ENCODE measurements around the gene PTPN5.

The PTPN5 gene

GRCh38 chr11:18739685-18740084 lies 51.9 kb downstream of the PTPN5 start:
- DNase-seq (ENCODE audit: low read depth in 2 of 2) = no peak

- DNase-seq (ENCODE audit: low read depth in 2 of 2) = no peak
These were observed 54.0 kb downstream of the PTPN5 start for GRCh38 chr11:18737642-18738041.

DNA sequence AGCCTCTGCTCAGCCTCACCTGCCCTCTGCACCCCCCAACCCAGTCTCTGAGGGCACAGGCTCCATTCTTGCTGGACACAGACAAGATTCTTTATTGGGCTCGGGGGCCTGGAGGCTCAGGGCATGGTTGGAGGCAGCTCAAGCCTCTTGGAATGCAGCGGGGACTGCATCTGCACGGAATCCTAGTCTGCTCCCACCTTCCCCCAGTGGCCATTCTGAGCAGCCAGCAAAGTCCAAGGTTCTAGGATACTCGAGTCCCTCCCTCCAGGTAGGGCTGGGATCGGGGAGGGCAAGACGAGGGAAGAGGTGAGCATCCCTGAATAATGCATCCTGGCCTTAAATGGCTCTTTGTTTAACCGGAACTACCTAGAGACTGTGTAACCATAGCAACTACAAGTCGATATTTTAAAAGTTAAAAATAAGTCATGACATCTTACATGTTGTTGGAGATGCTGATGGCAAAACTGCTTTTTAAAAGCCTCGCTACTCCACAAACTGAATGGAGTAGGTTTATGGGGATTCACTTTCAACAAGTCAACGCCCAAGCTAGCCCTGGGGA lies 54.9 kb downstream of the PTPN5 start:
- DNase-seq (ENCODE audit: low read depth in 2 of 2) = no peak

DNA sequence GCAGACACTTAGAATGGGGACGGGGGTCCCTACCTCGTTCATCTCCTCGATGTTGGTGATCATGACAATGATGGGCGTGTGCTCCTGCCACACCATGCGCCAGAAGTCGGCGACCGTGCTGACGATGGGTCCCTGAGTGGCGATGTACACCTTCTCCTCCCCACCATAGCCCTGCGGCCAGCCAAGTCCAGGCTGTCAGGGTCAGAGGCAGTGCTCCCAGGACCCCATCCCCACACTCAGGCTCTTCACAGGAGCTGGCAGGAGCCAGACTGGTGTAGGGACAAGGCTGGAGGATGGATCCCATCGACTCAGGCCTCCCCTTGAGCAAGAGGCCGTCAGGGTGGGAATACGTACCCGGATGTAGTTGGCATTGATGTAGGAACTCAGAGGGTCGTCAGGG lies 58.4 kb downstream of the PTPN5 start:
- no peak for DNase-seq (ENCODE audit: low read depth in 2 of 2)

DNA sequence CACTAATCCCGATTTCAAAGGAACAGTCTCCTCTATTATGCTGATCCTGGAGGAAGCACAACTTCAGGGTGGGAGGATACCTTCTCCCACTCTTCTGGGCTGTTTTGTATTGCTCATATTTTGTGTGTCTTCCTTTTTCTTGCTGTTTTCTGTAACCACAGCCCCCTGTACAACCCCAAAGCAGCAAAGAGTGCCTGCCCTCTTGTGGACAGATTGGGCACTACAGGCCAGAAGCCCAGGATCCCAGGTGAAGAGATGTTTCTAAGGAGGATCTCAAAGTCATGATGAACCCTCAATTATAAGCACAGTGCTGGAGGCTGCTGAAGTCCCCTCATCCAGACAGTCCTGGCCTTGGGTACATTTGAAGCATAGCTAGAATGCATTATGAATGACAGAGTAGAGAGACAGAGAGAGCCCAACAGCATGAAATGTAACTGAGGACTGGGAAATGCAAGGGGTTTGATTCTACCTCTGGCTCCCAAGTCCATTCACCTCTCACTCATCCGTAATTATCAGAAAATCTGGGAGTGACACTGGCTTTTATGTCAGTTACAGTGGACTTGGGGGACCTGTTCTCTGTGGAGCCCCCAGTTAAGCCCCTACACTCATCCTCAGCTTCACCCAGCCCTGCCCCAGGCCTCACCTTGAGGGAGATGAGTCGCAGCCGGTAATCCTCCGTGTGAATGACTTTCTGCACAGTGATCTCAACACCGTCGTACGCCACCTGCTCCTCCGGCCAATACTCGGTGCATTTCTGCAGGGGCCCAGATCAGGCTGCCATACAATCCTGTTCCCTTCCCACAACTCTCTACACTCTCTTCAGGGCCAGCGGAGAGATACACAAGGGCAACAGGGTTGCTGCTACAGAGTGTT lies 59.4 kb downstream of the PTPN5 start:
- DNase-seq (ENCODE audit: low read depth in 2 of 2) = peak; percentile 38 to 50

DNA sequence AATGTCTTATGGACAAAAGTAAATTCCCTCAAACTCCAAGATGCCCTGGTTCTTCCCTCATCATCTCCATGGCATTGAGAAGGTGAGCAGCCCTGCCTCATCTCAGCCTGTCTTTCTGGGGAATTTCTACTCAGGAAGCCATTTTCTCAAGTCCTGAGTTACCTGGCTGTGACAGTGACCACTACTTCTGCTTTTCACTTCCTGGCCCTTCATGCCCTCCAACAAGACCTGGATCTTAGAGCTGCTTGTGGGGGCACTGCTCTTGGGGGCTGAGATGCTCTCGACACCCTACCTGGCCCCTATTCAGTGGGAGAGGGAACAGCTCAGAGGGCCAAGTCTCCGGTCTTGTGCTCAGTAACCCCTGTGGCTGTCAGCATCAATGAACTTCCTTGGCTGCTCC lies 60.2 kb downstream of the PTPN5 start:
- no peak for DNase-seq (ENCODE audit: low read depth in 2 of 2)

- DNase-seq (ENCODE audit: low read depth in 2 of 2) = no peak
These were observed 61.6 kb downstream of the PTPN5 start for GRCh38 chr11:18730020-18730419.

DNA sequence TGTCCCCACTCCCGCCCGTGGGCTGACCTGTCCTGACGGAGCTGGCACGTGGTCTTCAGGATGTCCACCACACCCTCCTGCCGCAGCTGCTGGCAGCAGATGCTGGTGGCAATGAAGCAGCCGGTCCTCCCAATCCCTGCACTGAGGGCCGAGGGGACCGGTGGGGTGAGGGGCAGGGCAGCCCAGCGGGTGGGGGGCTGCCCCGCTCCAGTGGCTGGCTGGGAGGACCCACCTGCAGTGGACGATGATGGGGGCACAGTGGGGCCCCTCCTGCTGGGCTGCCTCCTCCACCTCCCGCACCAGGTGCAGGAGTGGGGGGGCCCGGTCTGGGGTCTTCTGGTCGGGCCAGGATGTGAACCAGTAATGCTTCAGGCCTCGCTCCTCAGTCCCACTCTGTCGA lies 62.2 kb downstream of the PTPN5 start:
- DNase-seq (ENCODE audit: low read depth in 2 of 2) = no peak

GRCh38 chr11:18728658-18729057 lies 62.9 kb downstream of the PTPN5 start:
- DNase-seq (ENCODE audit: low read depth in 2 of 2) = no peak

- no peak for DNase-seq (ENCODE audit: low read depth in 2 of 2)
These were observed 63.9 kb downstream of the PTPN5 start for GRCh38 chr11:18727479-18728236.

GRCh38 chr11:18726040-18726439 lies 65.6 kb downstream of the PTPN5 start, which contains the start of gene IGSF22:
Gene IGSF22 (minus strand): TSS chr11:18726188. CDS start chr11:18724236, 1,952 bp downstream.
- no peak for DNase-seq (ENCODE audit: low read depth in 2 of 2)

DNA sequence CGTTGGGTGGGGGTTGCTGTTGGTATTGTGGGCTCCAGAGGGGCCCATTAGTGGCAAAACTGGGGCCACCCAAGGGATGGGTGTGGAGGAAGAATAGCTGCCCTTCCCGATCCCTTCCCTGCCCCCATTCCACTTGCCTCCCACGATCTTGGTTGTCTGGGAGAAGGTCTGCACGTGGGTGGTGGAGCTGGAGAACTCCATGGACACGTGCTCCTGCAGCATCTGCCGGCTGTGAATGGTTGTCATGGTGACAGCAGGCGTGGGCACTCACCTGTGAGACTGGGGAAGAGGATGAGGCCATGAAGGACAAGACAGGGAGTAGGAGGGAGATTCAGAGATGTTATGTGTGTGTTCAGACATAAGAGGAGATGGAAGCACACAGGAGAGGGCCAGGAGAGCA lies 67.6 kb downstream of the PTPN5 start:
- DNase-seq (ENCODE audit: low read depth in 2 of 2) = no peak

GRCh38 chr11:18722293-18722637 lies 69.3 kb downstream of the PTPN5 start:
- no peak for DNase-seq (ENCODE audit: low read depth in 2 of 2)

DNA sequence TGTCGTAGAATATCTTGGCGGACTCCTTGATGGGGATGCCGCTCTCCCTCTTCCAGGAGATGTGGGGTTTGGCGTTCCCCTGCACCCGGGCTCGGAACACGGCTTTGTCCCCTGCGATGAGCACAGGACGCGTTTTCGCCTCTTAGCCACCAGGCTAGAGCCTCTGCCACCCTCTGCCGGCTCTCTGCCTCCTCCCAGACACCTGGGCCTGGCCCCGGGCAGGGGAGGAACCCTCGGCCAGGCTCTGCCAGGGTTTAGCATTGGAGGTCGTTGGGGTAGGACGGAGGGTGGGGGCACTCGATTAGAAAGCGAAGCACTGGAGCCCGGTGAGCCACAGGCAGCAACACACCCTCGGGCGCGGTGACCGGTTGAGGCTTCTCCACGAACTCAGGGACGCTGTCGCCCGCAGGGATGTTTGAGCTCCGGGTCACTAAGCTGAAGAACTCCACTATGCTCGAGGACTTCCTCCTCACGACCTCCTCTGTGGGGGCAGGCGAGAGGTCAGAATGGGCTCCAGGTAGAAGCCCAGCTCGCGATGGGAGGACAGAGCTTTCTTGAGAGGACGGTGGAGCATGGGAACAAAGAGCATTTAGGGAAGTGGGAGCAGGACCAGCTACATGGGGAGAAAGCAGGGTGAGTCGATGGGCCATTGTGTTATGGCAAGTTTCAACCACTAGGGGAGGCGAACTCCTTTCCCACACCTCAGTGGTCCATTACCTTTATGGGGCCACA lies 69.9 kb downstream of the PTPN5 start:
- DNase-seq (ENCODE audit: low read depth in 2 of 2) = no peak

DNA sequence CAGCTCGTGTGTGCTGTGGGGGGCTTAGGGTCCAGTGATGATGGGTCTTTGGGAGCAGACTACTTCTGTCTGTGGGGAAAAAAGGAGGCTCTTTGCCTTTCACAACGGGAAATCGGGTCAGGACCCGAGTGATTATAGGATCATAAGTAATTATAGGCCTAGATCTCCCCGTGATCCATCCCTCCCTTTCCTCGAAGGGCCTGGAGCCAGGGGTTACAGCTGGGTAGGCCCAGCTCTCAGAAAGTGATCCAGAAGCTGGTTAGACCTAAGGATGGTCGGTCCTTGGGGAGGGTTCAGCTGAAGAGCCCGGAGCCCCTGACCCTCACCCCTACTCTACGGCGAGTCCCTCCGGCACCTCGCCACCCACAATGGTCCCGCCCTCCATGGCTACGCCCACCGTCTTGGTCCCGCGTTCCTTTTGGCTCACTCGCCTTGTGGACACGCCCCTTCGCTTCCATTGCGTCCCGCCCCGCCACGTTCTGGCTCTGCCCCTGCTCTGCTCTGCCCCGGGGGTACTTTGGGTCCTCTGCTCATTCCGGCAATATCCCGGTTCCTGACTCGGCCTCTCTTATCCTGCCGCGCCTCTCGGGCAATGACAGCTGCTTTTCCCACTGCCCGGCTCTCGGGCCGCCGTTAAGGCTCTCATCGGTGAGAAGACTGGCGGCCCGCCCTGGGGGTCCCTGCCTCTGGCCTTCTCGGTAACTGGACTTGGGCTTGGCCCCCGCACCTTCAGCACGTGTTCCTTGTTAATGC lies 70.6 kb downstream of the PTPN5 start:
- peak; percentile 73 to 79 for DNase-seq (ENCODE audit: low read depth in 2 of 2)

GRCh38 chr11:18720091-18720807 lies 71.3 kb downstream of the PTPN5 start:
- no peak for DNase-seq (ENCODE audit: low read depth in 2 of 2)

DNA sequence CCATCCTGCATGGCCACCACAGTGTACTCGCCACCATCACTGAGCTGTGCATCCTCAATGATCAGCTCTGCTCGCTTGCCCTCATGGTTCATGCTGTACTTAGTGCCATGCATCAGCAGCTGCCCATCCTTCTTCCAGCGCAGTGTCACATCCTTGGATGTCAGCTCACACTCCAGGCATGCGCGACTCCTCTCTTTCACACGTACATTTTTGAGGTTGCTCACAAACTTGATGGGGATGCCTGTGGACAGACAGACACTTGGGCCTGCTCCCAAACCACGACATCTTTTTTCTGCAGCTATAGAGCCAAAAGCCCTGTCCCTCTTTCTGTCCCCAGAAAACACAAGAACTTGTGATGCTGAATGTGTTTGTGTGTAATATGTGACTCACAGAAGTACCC lies 76.1 kb downstream of the PTPN5 start:
- DNase-seq (ENCODE audit: low read depth in 2 of 2) = no peak

DNA sequence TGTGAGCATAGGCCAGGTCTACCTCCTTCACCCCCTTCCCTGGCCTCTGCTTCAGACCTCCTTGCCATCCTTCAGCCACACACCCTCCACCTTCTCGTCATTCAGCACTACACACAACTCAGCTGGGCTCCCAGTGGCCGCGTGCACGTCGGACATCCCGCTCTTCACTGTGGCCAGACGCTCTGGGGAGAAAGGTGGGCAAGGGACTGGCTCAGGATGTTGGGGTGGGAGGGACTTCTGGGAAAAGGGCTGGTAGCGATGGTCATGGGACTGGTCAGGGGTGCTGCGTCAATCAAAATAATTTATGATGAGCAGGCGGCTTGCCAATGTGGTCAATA lies 77.2 kb downstream of the PTPN5 start:
- no peak for DNase-seq (ENCODE audit: low read depth in 2 of 2)

DNA sequence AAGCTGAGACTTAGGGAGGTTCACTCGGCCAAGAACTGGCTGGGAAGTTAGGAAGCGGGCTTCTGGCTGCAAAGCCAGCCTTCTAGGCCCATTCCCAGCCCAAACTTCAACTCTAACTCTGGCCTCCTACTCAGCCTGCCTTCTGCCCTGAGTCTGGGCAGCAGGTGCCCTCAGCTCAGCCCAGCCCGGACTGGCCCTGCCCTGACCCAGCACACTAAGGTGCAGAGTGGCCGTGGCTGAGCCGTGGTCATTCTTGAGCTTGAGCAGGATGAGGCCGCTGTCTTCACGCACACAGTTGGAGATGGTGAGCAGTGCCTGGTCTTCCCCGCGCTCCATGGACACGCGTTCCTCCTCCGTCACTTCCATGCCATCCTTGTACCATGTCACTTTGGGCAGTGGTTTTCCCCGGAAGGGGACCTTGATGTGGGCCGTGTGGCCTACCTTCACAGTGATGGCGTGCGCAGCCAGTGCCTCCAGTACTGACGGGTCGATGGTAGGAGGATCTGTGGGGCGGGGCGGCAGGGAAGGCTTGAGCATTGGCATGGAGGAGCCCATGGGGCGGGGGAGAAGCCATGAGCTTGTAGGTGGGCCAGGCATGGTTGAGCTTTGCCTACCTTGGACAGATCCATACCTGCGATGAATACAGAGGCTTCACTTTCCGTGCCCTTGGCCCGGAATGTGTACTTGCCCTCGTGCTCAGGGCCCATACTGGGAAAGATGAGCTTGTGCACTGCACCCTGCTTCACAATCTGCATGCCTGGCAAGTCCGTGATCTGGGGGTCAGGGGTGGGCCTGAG lies 77.8 kb downstream of the PTPN5 start:
- no peak for DNase-seq (ENCODE audit: low read depth in 2 of 2)

DNA sequence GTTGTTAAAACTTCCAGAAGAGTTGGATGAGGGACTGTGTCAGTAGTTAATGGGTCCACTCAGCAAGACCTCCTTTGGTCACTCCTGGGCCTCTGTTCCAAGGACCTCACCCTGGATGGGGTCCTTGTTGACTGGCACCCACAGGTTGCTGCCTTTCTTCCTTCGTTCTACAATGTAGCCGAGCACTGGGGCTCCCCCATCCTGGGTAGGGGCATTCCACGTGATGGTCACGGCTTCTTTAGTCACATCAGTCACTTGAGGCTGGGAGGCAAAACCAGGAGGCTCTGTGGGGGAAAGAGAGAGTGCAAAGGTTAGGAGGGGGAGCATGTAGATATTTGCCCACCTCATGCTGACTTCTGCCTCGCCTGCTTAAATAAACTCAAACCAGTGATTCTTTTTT lies 81.1 kb downstream of the PTPN5 start:
- no peak for DNase-seq (ENCODE audit: low read depth in 2 of 2)
